T-helper 1 cell treated with Interleukin-12 subunit alpha and Interleukin-12 subunit beta and Interleukin-4 antibody, amounts not matched to agents 30 μg/mL and 1 μg/mL, for 36 hours (primary cell): Measurements from ENCODE around the gene RUBCNL.
"Not testable (repeated sequence)": the region's sequence is repeated elsewhere in the genome, so short reads cannot be mapped to it uniquely, and the experiment has no call there.

ENCODE experiments used
- H3K27ac Mint-ChIP-seq: one replicate; pipeline ENCODE4 v1.8.0; 2021; ENCODE audit warnings: mild to moderate bottlenecking, mixed read lengths
- H3K27me3 Mint-ChIP-seq: one replicate; pipeline ENCODE4 v1.8.0; 2021; ENCODE audit warnings: low read depth, mixed read lengths
- H3K36me3 Mint-ChIP-seq: one replicate; pipeline ENCODE4 v1.8.0; 2021; ENCODE audit warnings: low read depth, mixed read lengths
- H3K4me1 Mint-ChIP-seq: one replicate; pipeline ENCODE4 v1.8.0; 2021; ENCODE audit warnings: low read depth, mixed read lengths
- H3K4me3 Mint-ChIP-seq: one replicate; pipeline ENCODE4 v1.8.0; 2021; ENCODE audit warnings: mild to moderate bottlenecking, moderate library complexity, mixed read lengths
- H3K9me3 Mint-ChIP-seq: one replicate; pipeline ENCODE4 v1.8.0; 2021; ENCODE audit warnings: mixed read lengths

The RUBCNL gene

DNA sequence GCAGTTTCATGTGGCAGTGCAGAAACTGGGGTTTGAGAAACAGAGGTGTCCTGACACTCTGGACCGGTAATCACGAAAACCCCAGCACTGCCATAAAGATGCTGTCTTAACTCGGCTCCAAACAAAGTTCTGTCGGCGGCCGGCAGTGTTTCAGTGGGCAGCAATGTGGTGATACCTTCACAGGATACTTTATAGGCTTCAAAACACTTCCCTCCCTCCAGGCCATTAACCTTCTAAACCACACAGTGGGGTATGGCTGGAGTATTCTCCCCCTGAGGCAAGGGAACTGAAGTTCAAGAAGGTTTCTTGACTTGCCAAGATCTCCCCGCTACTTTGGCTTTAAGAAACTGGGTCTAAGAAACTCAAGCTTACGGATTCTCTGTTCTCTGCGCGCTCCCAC lies 1.1 kb downstream of the RUBCNL start:
- Mint-ChIP-seq H3K36me3 (peaks cover 3% of the 10 kb centered on the region), H3K27ac (no peak overlapping the region), H3K27me3 (peaks cover 37% of the 10 kb centered on the region), H3K4me1 (peaks cover 29% of the 10 kb centered on the region), H3K9me3 (no peaks in the 10 kb centered on the region), H3K4me3 (peak overlapping the region; percentile 38)

DNA sequence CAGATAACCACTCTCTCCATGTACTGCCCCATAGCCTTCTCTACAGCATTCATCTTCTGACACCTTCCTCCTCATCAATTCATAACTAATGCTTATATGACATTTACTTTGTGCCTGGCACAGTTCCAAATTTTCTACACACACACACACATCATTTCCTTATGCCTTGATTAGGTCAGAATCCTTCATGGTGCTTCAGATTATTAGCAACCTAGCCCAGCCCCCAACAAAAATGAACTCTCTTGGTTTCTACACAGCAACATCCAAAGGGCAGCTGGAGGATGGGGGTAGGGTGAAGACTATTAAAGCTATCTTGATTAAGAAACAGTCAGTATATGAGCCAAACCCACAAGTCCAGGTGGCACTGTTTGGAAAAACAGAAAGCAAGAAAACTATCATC lies 3.7 kb downstream of the RUBCNL start:
- no peaks in the 10 kb centered on the region for H3K9me3 Mint-ChIP-seq
- H3K4me3 Mint-ChIP-seq = no peak overlapping the region
- H3K27ac Mint-ChIP-seq = no peak overlapping the region
- peaks cover 3% of the 10 kb centered on the region for H3K36me3 Mint-ChIP-seq
- H3K4me1 Mint-ChIP-seq = peaks cover 14% of the 10 kb centered on the region
- peaks cover 34% of the 10 kb centered on the region for H3K27me3 Mint-ChIP-seq

DNA sequence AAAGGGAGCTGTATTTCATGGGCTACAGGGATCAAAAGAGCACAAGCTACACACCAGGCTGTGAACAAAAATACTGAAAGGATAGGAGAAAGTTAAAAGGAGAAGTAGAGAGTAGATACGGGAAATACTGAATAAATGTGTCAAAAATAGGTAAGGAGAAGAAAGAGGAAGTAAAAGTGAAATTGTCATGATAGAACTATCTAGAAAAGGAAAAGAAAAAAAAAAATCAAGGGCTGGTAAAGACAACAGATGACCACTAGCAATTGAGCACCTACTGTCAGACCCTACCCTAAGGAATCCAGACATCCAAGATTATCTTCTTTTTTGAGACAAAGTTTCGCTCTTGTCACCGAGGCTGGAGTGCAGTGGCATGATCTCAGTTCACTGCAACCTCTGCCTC lies 4.8 kb downstream of the RUBCNL start:
- Mint-ChIP-seq H3K9me3 (no peaks in the 10 kb centered on the region), H3K27me3 (peaks cover 25% of the 10 kb centered on the region)

DNA sequence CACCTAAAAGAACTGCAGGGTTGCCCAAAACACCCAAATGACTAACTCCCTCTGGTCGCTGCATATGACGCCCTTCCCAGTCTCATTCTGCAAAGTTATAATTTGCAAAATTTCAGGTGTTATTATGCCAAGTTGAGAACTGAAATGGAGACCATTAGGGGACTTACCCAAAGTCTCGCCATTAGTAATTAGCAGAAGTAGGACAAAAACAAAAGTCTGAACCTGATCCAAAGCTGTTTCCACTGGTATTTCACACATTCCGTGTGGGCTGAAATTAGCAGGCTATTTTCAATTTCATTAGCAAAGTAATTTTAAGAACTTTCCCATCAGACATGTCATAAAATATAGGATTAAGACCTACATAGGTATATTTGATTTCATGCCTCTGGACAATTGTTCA lies 6.8 kb downstream of the RUBCNL start:
- H3K27ac Mint-ChIP-seq = no peak overlapping the region
- no peaks in the 10 kb centered on the region for H3K9me3 Mint-ChIP-seq
- no peak overlapping the region for H3K4me3 Mint-ChIP-seq
- H3K36me3 Mint-ChIP-seq = peaks cover 4% of the 10 kb centered on the region
- H3K27me3 Mint-ChIP-seq = peaks cover 9% of the 10 kb centered on the region
- peaks cover 6% of the 10 kb centered on the region for H3K4me1 Mint-ChIP-seq

More for the DNA sequence above, 4.8 kb downstream of the RUBCNL start:
- Mint-ChIP-seq H3K4me1 (peaks cover 8% of the 10 kb centered on the region), H3K36me3 (peaks cover 3% of the 10 kb centered on the region), H3K27ac (no peak overlapping the region), H3K4me3 (no peak overlapping the region)

DNA sequence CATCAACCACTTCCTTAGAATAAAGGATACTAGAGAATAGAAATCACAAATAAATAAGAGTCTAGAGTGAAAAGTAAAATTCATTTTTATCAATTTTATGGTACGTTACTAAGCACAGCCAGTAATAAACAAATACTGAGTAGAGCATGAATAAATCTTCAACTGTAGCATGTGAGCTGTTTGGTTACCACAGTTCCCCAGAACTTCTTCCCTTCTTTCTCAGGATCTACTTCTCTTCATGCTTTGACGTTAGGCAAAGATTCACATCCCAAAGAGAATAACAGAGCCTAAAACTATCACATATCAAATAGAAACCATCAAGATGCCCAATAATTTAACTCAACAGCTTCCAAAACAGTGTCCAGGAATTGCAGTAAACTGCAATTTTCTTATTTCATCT lies 7.4 kb downstream of the RUBCNL start:
- Mint-ChIP-seq H3K27me3 (peaks cover 4% of the 10 kb centered on the region), H3K27ac (no peak overlapping the region), H3K4me1 (peaks cover 9% of the 10 kb centered on the region), H3K36me3 (peaks cover 4% of the 10 kb centered on the region), H3K9me3 (no peaks in the 10 kb centered on the region), H3K4me3 (no peak overlapping the region)

DNA sequence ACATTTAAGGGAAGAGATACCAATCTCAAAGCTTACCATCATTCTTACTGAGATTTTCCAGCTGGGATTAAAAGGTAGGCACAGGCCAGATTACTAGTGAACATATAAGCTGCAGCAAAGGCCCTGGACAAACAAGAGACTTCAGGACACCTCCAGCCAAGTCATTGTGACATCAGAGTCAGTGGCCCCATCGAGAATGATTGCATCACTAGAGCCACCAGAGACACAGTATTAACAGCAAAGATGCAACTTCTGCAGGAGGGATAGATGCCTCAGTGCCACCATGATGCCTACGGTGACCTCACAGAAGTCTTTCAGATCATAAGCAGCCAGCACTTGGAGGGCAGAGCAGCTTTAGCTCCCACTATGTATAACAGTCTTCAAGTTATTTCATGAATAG lies 8.6 kb downstream of the RUBCNL start:
- H3K9me3 Mint-ChIP-seq = no peaks in the 10 kb centered on the region
- no peak overlapping the region for H3K4me3 Mint-ChIP-seq
- peaks cover 4% of the 10 kb centered on the region for H3K27me3 Mint-ChIP-seq
- H3K36me3 Mint-ChIP-seq = peaks cover 4% of the 10 kb centered on the region
- H3K27ac Mint-ChIP-seq = no peak overlapping the region
- H3K4me1 Mint-ChIP-seq = peaks cover 10% of the 10 kb centered on the region

DNA sequence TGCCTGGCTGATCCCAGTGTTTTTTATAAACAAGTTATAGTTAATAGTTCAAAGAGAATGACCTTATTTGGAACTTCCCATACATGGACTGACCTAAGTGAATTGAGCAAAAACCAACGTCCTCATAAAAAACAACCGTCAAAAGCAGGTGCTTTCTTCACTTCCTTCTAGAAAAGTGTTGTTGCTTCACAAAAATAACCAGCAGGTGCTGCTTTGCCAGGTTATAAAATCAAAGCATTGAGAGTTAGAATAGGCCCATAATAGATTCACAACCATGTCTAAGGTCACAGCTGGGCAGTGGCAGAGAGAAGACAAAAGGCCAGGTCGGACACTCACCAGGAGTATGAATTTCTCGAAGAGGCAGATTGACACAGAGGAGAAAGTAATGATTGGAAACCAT lies 9.5 kb downstream of the RUBCNL start:
- Mint-ChIP-seq H3K9me3 (no peaks in the 10 kb centered on the region), H3K4me1 (peaks cover 8% of the 10 kb centered on the region), H3K27ac (no peak overlapping the region), H3K27me3 (no peaks in the 10 kb centered on the region), H3K36me3 (peaks cover 1% of the 10 kb centered on the region), H3K4me3 (no peak overlapping the region)

DNA sequence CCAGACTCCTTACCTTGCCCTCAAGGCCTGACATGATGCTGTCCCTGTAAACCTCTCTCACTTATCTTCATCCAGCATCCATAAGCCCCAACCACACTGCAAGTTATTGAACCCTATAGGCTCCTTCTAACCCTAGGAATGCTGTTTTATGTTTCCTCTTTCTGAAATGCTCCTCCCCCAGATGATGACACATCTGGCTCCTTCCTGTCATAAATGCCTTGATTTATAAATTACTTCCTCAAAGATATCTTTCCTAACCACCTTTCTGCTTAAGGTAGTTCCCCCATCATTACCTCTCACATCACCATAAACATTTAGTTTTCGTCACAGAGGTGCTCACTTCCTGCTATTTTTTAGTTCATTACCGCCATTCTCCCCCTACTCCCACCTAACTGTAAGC lies 12.3 kb downstream of the RUBCNL start:
- Mint-ChIP-seq H3K9me3 (no peaks in the 10 kb centered on the region), H3K27ac (no peak overlapping the region), H3K4me1 (peaks cover 9% of the 10 kb centered on the region), H3K36me3 (peaks cover 1% of the 10 kb centered on the region), H3K27me3 (no peaks in the 10 kb centered on the region), H3K4me3 (no peak overlapping the region)

DNA sequence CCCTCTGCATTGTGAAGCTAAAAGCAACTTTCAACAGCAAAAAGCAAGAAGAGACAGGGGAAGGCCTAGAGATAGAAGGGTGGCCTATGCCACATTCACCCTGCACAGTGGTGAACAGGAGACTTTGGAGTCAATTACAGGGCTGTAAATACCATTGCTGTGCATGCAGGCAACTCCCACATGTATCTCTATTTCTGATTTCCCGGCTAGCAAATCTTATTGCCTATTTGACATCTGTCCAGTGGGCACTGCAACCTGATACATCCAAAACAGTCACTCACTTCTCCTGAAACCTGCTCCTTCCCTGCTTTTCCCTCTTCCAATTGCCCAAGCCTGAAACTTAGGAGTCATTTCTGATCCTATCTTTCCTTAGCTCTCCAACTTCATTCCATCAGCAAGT lies 13.4 kb downstream of the RUBCNL start:
- Mint-ChIP-seq H3K4me3 (no peak overlapping the region), H3K9me3 (no peaks in the 10 kb centered on the region), H3K36me3 (peaks cover 1% of the 10 kb centered on the region), H3K27ac (no peak overlapping the region), H3K27me3 (no peaks in the 10 kb centered on the region), H3K4me1 (peaks cover 12% of the 10 kb centered on the region)

DNA sequence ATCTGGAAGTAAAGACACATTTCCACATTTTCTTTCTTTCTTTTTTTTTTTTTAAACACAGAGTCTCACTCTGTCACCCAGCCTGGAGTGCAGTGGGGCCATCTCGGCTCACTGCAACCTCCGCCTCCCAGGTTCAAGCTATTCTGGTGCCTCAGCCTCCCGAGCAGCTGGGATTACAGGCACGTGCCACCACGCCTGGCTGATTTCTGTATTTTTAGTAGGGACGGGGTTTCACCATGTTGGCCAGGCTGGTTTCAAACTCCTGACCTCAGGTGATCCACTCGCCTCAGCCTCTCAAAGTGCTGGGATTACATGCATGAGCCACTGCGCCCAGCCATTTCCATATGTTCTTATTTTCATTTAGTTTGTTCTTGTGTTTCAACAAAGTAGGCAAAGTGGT lies 14.1 kb downstream of the RUBCNL start:
- peaks cover 12% of the 10 kb centered on the region for H3K4me1 Mint-ChIP-seq

DNA sequence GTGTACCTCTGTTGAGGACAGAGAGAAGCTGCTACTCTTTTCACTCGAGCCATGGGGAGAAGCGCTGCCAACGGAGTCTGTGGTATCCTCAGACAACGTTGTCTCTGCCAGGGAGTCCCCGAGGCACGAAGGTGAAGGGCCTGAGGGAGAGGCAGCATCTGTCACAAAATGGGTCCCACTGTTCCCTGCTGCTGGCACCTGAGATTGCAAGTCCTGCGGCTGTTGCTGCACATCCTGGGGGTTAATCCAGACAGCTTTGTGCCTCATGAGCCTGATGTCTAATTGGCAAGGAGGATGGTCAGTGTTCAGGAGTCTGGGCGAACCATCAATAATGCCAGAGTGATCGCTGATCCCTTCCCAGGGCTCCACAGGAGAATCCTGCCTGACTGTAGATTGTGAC lies 15.0 kb downstream of the RUBCNL start:
- no peaks in the 10 kb centered on the region for H3K9me3 Mint-ChIP-seq
- H3K4me1 Mint-ChIP-seq = peaks cover 12% of the 10 kb centered on the region
- no peak overlapping the region for H3K4me3 Mint-ChIP-seq
- no peak overlapping the region for H3K27ac Mint-ChIP-seq
- no peaks in the 10 kb centered on the region for H3K27me3 Mint-ChIP-seq
- H3K36me3 Mint-ChIP-seq = peaks cover 4% of the 10 kb centered on the region

More for the DNA sequence above, 14.1 kb downstream of the RUBCNL start:
- H3K9me3 Mint-ChIP-seq, H3K36me3 Mint-ChIP-seq, H3K27me3 Mint-ChIP-seq, H3K4me3 Mint-ChIP-seq, H3K27ac Mint-ChIP-seq: not testable (repeated sequence)

DNA sequence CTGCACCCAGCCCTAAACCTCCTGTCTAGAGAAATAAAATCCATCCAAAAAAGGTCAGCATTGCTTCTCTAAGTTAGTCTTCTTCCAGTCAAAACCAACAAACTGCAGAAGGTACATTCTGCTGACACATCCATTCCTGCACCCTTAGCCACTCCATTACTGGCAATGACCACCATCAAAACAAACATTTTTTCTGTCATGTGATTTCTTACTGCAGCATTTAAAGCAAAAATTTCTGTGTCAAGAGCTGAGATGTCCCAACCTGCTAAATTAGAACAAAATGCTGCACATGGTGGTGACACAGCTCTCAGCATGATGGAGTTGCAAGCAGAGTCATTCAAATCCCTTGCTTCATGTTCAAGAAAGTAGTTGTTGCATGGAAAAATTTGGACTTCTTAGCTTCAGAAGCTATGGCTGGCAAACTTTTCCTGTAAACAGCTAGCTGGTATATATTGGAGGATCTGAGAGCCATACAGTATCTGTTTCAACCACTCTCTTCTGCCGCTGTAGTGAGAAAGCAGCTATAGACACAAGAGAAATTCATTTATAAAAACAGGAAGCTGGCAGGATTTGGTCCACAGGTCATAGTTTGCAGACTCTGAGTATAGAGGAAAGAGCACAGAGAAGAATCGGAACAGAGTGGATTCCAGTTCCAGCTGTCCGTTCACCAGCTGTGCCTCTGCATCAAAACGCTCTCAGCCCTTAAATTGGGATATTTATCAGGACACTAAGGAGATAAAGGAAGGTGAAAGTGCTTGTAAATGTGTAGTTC lies 17.4 kb downstream of the RUBCNL start:
- peaks cover 7% of the 10 kb centered on the region for H3K36me3 Mint-ChIP-seq
- no peaks in the 10 kb centered on the region for H3K9me3 Mint-ChIP-seq
- no peaks in the 10 kb centered on the region for H3K27me3 Mint-ChIP-seq
- peaks cover 10% of the 10 kb centered on the region for H3K4me1 Mint-ChIP-seq
- H3K27ac Mint-ChIP-seq = peak overlapping the region; percentile 6
- no peak overlapping the region for H3K4me3 Mint-ChIP-seq

DNA sequence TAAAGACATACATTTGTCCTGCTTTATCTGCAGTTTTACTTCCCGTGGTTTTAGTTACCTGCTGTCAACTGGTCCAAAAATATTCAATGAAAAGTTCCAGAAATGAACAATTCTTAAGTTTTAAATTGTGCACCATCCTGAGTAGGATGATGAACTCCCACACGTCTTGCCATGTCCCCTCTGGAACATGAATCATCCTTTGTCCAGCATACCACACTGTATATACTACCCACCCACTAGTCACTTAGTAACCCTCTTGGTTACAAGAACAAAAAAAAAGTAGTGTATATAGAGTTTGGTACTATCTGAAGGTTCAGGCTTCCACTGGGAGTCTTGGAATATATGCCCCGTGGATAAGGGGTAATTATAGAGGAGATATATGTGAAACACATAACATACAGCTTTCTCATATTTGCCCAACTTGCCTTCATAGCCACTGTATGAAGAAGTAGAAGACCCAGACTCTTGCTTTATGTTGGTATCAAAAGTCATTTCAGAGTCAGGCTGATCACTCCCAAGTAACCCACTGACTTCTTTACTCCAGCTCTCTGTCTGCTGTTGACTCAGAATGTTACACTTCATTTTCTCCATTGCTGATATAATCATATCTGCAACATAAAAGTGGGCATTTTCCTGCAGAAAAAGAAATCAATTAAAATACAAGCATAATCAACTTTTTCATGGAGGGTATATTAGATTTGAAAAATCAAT lies 19.3 kb downstream of the RUBCNL start:
- H3K9me3 Mint-ChIP-seq = no peaks in the 10 kb centered on the region
- peaks cover 7% of the 10 kb centered on the region for H3K36me3 Mint-ChIP-seq
- H3K4me1 Mint-ChIP-seq = peaks cover 8% of the 10 kb centered on the region
- H3K27me3 Mint-ChIP-seq = no peaks in the 10 kb centered on the region
- no peak overlapping the region for H3K27ac Mint-ChIP-seq
- no peak overlapping the region for H3K4me3 Mint-ChIP-seq

DNA sequence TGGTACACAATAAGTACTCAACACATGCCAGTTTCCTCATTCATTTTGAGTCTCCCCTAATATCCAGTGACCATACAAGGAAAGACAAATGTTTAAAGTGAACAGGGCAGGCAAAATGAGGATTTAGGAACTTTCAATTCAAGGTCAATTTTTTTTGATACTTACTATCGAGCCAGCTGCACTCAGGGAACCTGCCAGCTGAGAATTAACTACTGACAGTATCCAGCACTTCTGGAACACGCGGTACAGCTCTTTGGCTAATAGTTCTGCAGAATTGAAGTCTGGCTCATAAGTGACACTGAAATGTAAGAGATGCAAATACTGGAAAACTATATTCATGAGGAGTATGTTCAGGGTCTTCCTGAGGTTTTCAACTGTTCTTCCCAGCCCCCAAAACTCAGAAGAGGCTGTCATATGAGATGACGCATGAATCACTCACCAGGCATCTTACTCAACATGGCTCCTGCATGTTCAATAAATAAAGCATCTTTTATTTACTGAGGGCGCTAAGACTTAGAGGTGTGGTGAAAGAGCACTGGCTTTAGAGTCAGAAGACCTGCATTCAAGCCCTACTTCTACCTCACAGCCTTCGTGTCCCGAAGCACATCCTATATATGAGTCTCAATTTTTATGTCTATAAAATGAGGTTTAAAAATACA lies 25.6 kb downstream of the RUBCNL start:
- H3K27ac Mint-ChIP-seq = no peak overlapping the region

DNA sequence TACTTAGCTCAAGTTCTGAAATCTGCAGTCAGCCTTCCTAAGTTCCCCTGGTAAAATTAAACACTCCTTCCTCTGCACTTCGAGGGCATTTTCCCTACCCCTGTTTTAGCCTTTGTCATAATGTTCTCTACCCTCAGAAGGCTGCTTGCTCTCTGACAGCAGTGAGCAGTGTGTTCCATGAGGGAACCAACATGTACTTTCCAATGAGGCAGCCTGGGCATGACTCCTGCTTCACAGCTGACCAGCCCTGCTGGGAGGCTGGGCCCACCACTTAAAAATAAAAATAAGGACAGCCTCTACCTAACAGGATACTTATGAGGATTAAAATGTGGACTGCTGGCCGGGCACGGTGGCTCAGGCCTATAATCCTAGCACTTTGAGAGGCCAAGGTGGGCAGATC lies 26.4 kb downstream of the RUBCNL start:
- Mint-ChIP-seq H3K9me3 (peaks cover 4% of the 10 kb centered on the region), H3K27ac (no peak overlapping the region), H3K36me3 (peaks cover 8% of the 10 kb centered on the region), H3K4me1 (peaks cover 2% of the 10 kb centered on the region), H3K4me3 (no peak overlapping the region), H3K27me3 (no peaks in the 10 kb centered on the region)

More for the DNA sequence above, 25.6 kb downstream of the RUBCNL start:
- H3K4me3 Mint-ChIP-seq = no peak overlapping the region
- no peaks in the 10 kb centered on the region for H3K9me3 Mint-ChIP-seq
- peaks cover 2% of the 10 kb centered on the region for H3K4me1 Mint-ChIP-seq
- no peaks in the 10 kb centered on the region for H3K27me3 Mint-ChIP-seq
- H3K36me3 Mint-ChIP-seq = peaks cover 4% of the 10 kb centered on the region
